Stimulated activated CD4-positive, alpha-beta T cell treated with anti-CD3 and anti-CD28 coated beads, Interleukin-15, amount 100 ng/mL, for 1 hour (primary cell): Measurements from ENCODE around the gene MYH14.

Experiments
- DNase-seq, 2 donors: peaks; one replicate each; pipeline ENCODE4 v3.0.0-alpha.2; 2020; ENCODE audit warnings: low read depth in 1 of 2, low spot score in 1 of 2

MYH14 gene

DNA sequence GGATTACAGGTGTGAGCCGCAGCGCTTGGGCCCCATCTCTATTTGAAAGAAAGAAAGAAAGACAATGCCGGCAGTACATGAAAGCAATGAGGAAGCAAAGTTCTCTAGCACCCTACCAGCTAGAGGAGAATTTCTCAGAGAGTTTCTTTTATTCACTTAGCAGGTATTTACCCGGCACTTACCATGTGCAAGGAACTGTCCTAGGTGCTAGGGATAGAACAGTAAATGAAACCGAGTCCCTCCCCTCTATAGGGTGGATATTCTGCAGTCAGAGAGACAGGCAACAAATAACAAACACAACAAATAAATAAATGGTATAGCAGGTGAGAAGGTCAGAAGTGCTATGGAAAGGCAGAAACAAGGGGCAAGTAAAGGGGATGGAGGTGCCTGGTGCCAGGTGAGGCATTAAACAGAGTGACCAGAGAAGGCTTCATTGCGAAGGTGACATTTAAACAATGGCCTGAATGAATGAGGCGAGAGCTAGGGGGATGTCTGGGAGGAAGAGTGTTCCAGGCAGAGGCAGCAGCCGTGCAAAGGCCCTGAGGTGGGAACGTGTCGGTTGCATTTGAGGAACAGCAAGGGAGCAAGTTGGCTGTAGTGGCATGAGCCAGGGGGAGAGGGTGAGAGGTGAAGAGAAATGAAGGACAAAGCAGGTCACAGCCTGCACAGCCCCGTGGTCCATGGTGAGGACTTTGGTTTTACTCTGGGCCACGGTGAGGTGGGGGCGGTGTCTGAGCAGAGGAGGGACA lies 10.8 kb upstream of the MYH14 start:
- no peak for DNase-seq

DNA sequence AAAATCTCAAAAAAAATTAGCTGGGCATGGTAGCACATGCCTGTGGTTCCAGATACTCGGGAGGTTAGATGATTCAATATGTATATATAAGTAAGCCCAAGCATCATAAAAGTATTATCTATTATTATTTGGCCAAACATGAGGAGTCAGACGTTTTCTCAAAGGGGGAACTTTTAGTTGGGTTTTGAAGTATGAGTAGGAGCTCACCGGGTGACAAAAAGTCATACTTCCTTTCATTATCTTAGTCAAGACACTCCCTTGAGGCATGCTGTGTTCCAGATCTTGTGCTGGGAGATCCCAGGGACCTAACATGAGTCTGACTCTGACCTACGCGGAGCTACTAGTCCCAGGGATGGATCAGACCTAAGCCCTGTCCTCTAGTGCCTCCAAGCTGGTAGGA lies 8.2 kb upstream of the MYH14 start:
- no peak for DNase-seq

DNA sequence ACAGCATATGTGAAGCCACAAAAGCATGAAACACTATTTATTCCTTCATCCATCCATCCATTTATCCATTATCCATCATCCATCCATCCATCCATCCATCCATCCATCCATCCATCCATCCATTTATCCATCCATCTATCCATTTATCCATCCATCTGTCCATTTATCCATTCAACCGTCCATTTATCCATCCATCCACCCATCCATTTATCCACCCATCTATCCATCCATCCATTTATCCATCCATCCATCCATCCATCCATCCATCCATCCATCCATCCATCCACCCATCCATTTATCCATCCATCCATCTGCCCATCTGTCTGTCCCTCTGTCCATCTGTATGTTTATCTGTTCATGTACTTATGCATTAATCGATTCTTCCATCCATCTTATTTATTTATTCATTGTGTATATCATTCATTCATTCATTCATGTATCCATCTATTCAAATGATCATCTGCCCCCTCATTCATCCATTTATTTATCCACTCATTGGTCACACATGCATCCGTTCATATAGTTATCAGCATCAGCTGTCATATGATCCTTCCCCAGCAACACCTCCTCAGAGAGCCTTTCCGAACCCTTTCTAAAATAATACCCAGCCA lies 7.0 kb upstream of the MYH14 start:
- no peak for DNase-seq

DNA sequence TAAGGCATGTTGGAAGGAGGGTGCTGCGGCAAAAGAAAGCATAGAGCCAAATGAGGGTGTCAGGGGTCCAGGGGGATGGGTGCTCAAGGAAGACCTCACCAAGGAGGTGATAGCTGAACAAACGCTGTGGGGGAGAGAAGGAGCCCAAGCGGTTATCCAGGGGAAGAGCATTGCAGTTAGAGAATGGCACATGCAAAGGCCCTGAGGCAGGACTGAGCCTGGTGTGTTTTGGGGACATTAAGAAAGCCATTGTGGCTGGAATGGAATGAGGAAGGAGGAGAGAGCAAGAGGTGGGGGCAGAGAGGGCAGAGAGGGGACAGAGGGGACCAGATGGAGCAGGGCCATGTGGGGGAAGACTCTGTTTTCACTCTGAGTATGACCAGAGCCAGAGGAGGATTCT lies 6.1 kb upstream of the MYH14 start:
- no peak for DNase-seq

DNA sequence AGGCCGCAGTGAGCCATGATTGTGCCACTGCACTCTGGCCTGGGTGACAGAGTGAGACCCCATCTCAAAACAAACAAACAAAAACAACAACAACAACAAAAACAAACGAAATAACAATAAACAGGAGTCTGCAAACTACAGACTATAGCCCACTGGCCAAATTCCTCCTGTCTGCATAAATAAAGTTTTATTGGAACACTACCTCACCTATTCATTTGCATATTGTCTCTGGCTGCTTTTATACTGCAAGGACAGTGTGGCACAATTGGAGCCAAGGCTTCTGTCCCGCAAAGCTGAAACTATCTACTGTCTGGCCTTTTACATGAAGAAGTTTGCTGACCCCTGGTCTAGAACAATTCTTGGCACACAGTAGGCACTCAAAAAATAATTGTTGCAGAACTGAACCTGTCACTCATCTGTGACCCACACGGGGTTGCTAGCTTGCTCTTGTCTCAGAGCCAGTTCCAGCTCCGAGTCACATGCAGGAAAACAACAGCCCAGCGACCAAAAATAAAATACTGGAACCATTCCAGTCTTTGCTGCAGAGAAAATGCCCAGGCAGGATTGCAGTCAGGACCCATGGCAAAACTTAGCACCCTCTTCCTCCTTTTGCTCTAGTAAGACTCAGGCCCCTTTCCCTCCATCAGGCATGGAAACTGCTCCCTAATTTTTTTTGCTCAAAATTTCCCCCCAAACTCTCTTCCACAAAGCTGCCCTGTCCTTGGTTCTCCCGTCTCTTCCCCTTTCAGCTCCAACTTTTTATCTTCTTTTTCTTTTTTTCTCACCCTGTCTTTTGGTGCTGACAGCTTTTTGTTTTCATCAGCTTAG lies 4.8 kb upstream of the MYH14 start:
- no peak for DNase-seq

DNA sequence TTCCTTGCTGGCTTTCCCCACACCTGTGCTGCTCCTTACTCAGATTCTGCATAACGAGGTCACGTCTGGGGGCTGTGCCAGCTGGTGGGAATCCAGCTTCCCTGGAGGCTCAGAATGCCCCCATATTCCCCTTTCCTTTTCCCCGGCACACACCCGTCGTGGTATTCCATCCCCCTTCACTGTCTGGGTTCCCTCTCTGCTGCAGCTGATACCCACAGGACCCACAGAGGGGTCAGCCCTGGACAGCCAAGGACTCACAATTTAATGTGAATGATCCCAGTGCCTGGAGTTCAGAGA lies 4.2 kb upstream of the MYH14 start:
- no peak for DNase-seq

DNA sequence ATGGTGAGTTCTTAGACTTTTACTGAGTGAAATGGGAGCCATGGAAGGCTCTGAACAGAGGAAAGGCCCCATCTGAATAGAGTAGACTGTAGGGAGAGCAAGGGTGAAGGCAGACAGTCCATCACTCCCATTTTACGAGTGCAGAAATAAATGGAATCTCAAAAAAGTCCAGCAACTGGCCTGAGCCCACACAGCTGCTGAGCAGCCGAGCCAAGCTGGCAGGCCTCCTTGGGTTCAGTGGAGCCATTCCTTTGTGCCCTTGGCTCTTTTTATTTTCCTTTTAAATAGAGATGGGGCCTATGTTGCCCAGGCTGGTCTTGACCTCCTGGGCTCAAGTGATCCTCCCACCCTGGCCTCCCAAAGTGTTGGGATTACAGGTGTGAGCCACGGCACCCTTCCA lies 1.0 kb upstream of the MYH14 start:
- DNase-seq: no peak

DNA sequence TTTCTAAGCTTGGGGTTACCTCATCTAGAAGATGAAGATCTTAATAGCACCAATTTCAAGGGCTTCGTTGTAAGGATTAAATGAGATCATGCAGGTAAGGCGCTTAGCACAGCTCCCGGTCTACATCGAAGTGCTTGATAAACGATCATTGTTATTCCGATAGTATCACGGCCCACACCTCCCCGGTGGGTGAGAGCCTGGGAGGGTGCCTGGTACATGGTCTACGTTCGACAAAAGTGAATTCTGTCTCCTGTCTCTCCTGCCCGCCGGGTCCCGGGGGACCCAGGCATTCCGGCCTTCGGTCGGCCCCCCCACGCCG lies 501 bp upstream of the MYH14 start:
- no peak for DNase-seq

DNA sequence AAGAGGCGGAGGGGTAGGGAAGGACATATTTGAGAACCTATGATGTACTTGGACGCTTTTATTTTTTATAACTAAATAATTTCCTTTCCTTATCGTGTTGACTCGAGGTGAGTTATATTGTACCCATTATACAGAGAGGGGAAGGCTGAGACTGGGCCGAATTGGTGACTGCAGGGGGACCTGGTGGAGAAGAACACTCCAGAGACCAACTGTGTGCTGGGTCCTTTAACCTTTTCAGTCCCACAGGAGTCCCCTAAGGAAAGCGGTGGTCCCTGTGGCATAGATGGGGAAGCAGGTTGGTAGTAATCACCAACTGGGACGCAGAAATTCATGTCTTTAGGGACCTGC lies 633 bp downstream of the MYH14 start:
- no peak for DNase-seq

DNA sequence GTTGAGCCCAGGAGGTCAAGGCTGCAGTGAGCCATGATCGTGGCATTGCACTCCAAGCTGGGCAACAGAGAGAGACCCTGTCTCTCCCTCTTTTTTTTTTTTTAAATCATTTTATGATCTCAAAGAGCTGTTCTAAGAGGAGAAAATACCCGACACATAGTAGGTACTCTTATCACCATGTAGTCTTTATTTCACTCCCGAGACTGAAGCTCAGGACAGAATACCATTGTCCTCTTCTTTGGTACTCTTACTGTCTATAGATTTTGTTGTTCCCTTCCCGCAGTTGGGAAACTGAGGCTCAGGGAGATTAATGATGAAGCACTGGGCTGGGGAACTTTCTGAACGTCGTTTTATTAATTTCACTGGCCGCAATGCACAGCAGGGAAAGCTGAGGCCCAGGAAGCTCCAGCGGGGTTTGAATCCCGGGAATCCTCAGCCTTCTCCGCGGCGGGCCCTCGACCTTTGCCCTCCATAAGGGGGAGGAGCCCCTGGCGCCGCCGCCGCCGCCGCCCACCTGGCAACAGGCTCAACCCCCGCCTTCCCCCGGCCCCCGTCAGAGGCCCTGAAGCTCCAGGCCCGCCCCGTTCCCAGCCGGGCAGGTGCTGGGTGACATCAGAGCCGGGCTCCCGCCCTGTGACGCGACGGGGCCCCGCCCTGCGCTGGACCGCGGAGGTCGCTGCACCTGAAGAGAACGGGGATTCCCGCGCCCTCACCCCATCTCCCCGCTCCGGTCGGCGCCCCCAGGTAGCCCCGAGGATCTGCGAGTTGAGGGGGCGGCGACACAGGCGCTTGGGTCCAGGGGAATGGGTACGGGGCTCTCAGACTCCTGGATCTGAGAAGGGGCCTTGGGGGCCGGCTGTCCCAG lies 1.6 kb downstream of the MYH14 start:
- DNase-seq: no peak

DNA sequence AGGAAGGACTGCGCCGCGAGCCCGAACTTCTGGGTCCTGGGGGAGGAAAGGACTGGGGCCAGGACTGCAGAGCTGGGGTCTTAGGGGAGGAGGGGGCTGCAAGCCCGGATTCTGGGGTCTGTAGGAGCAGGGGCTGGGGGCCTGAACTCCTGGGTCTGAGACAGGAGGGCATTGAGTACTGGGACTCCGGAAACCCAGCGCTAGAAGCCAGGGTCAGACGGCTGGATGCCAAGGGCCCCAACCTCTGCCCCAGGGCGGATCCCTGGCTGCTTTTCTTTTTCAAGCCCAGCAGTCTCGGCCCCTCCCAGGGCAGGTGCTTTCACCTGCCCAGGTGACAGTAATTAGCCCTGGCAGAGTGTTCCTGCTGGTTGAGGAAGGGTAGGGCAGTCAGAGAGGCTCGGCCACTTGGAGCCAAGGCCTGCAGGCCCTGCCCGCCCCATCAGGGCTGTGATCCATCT lies 2.3 kb downstream of the MYH14 start:
- DNase-seq: no peak

DNA sequence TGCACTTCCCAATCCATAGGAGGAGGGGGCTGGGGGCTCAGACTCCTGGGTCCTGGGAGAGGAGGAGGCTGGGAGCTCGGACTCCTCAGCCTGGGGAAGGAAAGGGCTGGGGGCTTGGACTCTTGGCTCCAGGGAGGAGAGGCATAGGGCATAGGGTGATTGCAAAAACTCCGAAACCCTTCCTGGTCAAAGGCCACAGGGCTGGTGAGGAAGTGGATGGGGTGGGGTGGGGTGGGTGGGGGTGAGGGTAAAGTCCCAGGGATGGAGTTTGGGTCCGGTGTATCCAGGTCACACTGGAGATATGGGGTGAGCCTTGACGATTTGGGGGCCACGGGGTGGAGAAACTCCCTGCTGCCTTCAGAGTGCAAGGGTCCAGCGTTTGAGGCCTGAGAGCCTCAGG lies 2.8 kb downstream of the MYH14 start:
- DNase-seq: no peak

DNA sequence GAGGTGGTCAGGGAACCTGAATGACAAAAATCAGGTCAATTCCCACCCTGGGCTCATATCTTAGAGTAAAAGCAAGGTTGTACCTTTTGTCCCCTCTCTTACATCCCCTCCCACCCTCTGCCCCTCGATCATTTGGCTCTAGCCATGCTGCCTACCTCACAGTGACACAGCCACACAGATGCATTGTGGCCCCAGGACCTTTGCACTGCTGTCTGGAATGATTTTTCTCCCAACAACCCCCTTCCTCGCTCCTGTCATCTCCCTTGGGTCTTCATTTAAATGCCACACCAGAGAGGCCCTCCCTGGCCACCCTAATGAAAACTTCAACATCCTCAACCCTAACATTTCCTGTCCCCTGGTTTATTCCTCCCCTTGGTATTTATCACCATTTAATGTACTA lies 4.3 kb downstream of the MYH14 start:
- no peak for DNase-seq

DNA sequence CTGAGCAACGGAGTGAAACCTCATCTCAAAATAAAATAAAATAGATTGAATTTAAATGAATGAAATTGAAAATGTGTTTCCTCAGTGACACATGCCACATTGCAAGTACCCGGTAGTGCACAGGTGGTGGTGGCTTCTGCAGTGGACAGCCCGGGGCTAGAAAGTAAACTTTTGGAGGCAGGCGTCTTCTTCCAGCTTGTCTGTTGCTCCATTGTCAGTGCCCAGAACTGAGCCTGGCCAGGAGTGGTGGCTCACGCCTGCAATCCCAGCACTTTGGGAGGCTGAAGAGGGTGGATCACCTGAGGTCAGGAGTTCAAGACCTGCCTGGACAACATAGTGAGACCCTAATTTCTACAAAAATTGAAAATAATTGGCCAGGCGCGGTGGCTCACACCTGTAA lies 5.7 kb downstream of the MYH14 start:
- no peak for DNase-seq

DNA sequence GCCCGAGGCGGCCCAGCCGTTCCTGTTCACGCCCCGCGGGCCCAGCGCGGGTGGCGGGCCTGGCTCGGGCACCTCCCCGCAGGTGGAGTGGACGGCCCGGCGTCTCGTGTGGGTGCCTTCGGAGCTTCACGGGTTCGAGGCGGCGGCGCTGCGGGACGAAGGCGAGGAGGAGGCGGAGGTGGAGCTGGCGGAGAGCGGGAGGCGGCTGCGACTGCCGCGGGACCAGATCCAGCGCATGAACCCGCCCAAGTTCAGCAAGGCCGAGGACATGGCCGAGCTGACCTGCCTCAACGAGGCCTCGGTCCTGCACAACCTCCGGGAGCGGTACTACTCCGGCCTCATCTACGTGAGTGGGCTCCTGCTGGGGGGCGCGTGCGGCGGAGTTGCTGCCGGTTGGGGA lies 7.0 kb downstream of the MYH14 start:
- no peak for DNase-seq

DNA sequence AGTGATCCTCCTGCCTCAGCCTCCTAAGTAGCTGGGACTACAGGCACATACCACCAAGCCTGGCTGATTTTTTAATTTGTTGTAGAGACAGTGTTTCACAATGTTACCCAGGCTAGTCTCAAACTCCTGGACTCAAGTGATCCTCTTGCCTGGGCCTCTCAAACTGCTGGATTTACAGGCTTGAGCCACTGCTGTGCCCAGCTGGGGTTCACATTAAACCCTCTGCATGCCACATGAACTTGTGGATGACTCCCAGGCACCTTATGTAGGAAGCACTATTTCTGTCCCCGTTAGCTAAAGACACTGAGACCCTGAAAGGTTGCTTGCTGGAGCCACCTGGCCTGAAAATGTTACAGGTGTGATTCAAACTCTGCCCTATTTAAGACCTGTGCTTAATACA lies 10.5 kb downstream of the MYH14 start:
- no peak for DNase-seq

DNA sequence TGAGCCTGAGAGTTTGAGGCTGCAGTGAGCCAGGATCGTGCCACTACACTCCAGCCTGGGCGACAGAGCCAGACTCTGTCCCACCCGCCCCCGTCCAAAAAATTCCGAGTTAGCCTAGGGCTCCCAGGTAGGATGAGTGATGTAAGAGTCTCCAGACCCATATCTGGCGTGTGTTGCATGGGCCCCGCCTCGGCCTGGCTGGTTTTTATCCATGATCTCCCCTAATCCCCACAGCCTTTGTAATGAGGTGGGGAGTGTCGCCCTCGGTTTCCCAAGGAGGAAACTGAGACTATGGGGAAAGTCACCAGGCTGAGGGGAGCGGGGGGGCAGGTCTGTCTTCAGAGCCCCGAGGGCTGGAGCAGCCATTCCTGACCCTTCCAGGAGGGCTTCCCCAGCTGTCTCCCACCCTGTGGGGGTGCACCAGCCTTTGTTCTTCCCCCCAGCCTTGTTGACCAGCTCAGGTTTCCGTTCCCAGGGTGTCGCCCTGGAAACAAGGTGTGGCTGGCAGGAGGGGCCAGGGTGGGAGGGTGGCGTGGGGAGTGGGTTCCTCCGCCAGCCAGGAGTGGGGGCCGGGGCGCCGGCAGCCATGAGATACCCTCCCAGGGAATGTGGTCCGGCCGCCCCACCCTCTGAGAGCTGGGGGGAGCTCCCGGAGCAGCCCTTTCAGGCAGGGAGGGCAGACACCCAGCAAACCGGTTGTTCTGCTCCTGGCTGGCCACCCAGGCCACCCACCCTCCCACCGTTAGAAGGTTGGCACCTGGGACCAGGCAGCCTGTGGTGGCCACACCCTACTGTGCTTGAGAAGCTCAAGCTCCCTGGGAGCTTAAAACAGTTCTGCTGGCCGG lies 11.5 kb downstream of the MYH14 start:
- no peak for DNase-seq

DNA sequence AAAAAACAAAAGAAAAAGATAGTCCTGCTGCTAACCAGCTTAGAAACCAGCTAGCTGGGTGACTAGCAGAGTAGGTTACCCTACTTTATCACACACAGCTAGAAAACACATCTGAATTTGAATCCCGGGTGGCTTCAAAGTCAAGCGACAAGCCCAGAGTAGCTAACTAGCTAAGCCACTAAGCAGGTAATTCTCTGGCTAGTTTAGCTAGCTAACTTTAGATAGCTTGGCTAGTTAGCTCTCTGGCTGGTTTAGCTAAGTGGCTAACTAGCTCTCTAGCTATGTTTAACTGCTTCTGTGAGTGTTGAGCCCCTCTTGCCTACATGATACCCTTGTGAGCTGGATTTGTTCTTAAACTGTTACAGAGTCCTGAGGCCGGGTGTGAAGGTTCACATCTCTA lies 12.4 kb downstream of the MYH14 start:
- no peak for DNase-seq

DNA sequence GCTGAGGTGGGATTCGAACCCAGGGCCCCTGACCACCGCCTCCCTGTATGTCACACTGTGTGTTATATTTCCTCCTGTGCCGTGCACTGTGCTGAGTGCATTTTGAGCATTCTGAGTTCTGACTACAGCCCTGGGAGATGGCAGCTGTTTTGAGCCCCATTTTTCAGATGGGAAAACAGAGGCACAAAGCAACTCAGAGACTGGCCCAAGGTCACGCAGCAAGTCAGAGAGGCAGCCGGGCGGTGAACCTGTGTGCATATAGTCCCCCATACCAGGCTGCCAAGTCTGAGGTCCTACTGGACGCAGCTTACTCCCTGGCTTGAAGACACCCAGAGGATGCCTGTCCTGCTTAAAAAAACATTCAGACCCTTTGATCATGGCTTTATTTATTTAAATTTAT lies 17.7 kb downstream of the MYH14 start:
- DNase-seq: no peak

DNA sequence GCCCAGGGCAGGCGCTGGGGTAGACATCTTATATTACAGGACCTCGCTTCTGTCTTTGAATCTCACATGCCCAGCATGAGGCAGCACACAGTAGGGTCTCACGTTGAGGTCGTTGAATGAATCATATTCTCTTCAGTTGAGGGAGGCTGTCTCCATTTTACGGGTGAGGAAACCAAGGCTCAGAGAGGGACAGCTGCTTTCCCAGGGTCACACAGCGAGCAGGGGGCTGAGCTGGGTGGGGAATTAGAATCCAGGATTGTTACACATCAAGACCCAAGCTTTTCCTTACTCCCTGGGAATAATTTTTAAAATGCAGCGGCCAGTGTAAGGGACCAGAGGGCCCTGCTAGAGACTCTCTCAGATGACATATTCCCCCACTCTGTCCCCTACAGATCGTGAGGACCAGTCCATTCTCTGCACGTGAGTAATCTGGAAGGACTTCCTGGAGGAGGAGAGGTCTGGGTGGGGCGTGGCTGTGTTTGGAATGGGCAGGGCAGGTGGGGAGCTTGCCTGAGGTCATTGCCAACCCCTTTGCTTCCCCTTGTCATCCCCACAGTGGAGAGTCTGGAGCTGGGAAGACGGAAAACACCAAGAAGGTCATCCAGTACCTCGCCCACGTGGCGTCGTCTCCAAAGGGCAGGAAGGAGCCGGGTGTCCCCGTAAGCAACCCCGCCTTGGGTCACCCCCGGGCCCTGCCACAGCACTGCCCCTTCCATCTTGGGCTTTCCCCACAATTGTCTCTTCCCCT lies 19.4 kb downstream of the MYH14 start:
- no peak for DNase-seq
